CD1c-positive myeloid dendritic cell (primary cell): Measurements from ENCODE around the gene AQP12A.

ENCODE experiments used
- DNase-seq: peaks from one replicate; pipeline ENCODE4 v3.0.0-alpha.2; 2016; ENCODE audit errors: extremely low spot score

The AQP12A gene

GRCh38 chr2:240707043-240707756, 15.5 kb downstream of the AQP12A start:
- no peak for DNase-seq

GRCh38 chr2:240707821-240708220, 16.2 kb downstream of the AQP12A start:
- no peak for DNase-seq

GRCh38 chr2:240708457-240708856, 16.8 kb downstream of the AQP12A start:
- DNase-seq, result no peak

- DNase-seq, result no peak
These were observed 19.6 kb downstream of the AQP12A start for GRCh38 chr2:240711296-240711695.

GRCh38 chr2:240711701-240712100, 20.0 kb downstream of the AQP12A start:
- DNase-seq, result no peak

- no peak for DNase-seq
These were observed 20.5 kb downstream of the AQP12A start for GRCh38 chr2:240712121-240712520.

GRCh38 chr2:240713071-240713927, 21.6 kb downstream of the AQP12A start:
- DNase-seq, result no peak

- DNase-seq, result no peak
These were observed 22.5 kb downstream of the AQP12A start for GRCh38 chr2:240713928-240714746.

GRCh38 chr2:240714747-240715725, 23.4 kb downstream of the AQP12A start:
- DNase-seq, result no peak

- no peak for DNase-seq
These were observed 24.6 kb downstream of the AQP12A start for GRCh38 chr2:240716130-240716798.

- DNase-seq, result no peak
These were observed 25.5 kb downstream of the AQP12A start for GRCh38 chr2:240717181-240717641.

GRCh38 chr2:240717681-240718581, 26.3 kb downstream of the AQP12A start:
- no peak for DNase-seq

GRCh38 chr2:240718896-240719490, 27.3 kb downstream of the AQP12A start:
- no peak for DNase-seq

- DNase-seq, result no peak
These were observed 28.2 kb downstream of the AQP12A start for GRCh38 chr2:240719676-240720545.

GRCh38 chr2:240720686-240721595, 29.3 kb downstream of the AQP12A start:
- DNase-seq, result no peak

- DNase-seq, result no peak
These were observed 30.0 kb downstream of the AQP12A start for GRCh38 chr2:240721596-240722180.
